NCI-H1092 (cell line): ENCODE data around the gene ARHGAP15.

Source experiments
- DNase-seq: peaks from one replicate; lab custom pipeline; 2025; lab: John Stamatoyannopoulos, UW

Gene ARHGAP15

GRCh38 chr2:143719406-143719805 lies 590.2 kb downstream of the ARHGAP15 start:
- no peak for DNase-seq

GRCh38 chr2:143720095-143720664 lies 591.0 kb downstream of the ARHGAP15 start:
- DNase-seq = no peak

GRCh38 chr2:143725400-143725799 lies 596.2 kb downstream of the ARHGAP15 start:
- no peak for DNase-seq

DNA sequence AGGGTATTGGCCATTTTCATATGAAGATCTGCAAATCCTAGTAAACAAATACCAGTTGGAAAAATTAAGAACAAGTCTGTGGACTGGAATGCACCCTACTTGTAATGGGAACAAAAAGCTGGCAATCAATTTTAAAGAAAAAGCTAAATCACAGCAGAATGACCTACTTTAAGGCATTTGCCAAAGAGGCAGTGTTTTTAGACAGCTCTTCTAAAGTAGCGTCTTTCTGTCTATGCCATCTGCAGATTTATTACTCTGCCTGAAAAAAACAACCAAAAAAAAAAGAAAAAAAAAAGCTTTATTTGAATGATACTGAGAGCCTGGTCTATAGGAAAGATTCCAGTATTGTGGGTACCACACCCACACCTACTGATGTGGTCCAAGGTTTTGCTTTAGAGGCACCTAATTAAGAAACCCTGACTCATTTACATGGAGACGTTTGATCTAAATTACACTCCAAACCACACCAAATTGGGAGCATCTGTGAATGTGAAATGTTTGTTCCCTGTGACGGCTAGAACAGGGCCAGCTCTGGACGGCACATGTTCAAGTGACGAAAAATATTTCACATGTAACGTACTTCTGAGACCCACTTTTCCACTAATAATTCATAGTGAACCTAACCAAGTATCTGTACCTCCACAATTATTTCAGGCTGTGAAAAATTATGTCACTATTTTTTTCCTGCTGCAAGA lies 597.1 kb downstream of the ARHGAP15 start:
- no peak for DNase-seq

DNA sequence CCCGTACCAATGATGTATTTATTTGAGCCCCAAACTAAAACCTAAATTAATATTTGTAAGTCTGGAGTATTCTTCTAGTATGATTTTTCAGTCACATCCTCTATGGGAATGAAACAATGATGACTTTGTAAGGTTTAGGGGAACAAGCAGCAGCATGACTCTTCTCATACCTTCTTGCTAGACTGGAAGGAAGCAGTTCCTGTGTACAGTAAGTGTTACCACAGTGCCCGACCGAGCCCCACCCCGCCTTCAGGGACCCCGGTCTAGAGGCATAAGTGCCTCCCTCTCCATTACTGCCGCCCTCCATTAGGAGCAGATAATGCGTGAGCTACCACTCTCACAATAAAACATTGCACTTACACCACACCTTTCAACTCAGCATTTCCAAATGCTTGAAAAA lies 599.3 kb downstream of the ARHGAP15 start:
- DNase-seq = no peak

DNA sequence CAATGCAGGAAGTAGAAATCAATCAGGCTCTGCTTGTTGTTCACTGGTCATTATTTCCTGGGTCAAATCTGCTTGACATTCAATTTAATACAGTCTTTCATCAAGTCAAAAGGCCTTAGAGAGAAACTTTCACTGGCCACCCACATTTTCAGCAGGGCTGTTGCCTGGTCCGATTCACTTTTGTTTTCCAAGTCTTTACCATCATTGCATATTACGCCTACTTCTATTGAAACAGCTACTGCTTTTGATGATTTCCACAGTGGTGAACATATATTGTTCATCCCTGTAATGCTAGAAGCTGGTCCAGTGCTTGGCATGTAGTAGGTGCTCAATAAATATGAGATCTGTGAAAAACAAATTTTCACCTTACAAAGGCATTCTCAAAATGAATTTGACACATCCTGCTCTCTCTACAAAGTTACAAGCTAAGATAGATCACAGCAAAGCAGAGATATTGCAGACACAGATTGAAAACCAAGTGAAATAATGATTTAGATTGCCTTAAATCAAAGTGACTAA lies 600.1 kb downstream of the ARHGAP15 start:
- no peak for DNase-seq

DNA sequence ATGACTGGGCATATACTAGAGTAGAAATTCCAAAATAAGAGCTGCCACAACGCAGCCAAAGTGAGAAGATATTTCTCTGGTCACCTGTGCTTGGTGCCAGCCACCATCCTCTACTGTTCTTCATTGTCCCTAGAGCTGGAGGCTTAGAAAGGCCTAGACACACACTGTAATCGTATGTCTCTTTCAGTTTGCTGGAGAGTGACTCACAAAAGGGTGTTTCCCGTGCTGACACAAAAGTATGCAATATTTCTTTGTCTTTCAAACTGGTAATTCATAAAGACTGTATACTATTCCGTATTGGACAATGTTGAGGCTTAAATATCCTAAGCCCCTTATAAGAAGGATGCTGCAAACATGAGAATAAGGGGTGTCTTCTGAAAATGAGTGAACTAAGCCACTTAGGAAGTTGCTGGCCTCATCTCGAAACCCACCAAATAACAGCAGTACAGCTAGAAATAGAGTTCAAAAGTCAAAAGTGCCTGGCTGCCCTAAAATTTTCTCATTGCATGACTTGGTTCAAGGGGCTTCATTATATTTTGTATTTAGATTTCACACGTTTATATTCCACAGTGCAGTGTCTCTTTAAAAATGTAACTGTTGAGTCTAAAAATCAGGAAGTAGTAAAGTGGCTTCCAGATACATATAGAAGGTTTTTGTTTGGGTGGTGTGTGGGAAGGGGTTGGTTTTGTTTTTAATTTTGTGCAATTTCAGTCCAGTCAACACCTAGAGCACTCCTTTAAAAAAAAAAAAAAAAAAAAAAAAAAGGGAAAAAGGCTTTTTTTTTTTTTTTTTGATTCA lies 601.1 kb downstream of the ARHGAP15 start:
- DNase-seq = no peak

- DNase-seq = no peak
Observed at GRCh38 chr2:143730953-143731260, 601.7 kb downstream of the ARHGAP15 start.

DNA sequence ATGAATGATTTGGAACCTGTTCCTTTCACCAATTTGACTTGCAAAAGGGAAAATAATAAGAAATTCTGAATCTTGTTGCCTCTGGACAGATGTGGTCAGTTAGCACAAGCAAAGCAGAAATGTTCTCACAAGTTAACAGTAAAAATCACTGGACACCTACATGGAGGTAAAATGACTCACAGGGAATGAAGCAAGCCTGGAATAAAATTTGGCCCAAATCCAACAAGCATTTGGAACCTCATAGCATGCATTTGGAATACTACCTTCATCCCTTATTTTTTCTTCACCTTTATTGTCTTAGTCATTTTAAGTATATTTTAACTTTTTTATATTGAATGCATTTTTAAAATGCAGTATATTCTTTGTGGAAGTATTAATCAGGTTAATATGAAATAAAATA lies 602.9 kb downstream of the ARHGAP15 start:
- no peak for DNase-seq

DNA sequence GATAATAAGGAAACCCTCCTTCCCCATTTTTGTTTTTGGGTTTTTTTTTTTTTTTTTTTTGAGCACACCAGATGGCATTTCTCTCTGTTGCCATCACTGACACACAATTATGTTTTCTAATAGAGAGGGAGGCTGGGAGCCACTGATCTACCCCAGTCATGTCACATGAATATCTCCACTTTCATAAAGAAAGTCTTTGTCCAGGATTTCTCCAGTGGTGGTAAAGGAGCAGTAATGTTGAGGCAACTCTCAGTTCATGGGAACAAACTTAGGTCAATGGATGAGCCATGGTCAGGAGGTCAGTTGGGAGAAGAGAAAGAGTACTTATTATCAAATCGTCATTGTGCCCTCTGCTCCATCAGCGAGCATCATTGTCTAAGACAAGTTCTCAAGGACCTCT lies 603.7 kb downstream of the ARHGAP15 start:
- DNase-seq = no peak

GRCh38 chr2:143734507-143734906 lies 605.3 kb downstream of the ARHGAP15 start:
- no peak for DNase-seq

- no peak for DNase-seq
Observed at GRCh38 chr2:143736904-143737303, 607.7 kb downstream of the ARHGAP15 start.

DNA sequence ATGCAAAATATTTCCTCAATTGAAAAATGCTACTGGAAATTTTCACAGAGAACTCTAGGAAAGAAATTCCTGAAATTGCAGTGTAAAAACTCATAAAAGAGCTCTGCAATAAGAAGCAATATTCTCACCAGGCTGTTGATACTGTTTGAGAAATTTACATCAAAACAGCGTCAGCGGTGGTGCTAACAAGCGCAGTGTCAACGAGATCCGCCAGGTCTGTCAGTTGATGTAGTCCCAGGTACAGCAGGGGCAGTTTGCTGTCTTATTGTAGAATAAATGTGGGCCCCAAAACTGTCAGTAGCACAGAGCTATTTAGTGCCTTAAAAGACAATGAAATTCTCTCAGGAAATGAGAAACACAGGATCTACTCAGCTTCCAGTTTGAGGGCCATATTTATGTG lies 611.2 kb downstream of the ARHGAP15 start:
- DNase-seq = no peak

- DNase-seq = no peak
Observed at GRCh38 chr2:143741205-143741604, 612.0 kb downstream of the ARHGAP15 start.

- DNase-seq = no peak
Observed at GRCh38 chr2:143742581-143742980, 613.4 kb downstream of the ARHGAP15 start.

- no peak for DNase-seq
Observed at GRCh38 chr2:143744114-143744513, 614.9 kb downstream of the ARHGAP15 start.

DNA sequence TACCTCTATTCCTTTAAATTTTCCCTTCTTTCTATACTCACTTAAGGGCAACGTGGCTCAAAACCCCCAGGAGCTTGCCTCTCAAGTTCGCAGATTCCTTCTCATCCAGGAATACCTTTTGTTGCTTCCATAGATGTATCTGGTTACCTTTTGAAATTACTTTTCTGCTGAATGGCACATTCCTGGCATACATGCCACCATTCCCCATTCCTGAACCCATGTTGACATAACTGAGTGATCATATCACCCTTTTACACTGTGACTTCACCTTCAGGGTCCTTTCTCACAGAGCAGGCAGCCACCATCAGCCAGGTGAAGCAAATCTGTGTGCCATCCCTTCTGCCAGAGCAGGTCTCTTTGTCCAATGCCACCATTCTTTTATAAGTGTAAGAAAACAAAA lies 615.8 kb downstream of the ARHGAP15 start:
- no peak for DNase-seq

DNA sequence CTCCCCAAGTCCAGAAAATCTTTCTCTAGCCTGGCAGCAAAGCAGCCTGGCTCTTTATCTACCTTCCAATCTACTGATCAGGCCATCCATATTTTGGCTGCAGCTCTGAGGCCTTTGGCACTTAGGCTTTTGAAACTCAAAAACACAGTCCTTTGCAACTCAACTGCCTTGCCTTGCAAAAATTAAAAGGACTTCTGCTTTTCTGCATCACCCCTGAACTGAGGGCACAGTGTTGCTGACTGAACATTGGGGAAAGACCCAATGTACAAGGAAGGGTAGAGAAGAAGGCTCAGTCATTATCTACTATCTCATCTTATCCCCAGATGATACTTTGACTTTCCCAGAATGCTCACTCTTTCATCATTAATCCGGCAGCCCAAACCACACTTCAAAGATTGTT lies 625.5 kb downstream of the ARHGAP15 start:
- DNase-seq = no peak

- DNase-seq = no peak
Observed at GRCh38 chr2:143758629-143759330, 629.6 kb downstream of the ARHGAP15 start.

- no peak for DNase-seq
Observed at GRCh38 chr2:143759455-143759854, 630.2 kb downstream of the ARHGAP15 start.

- no peak for DNase-seq
Observed at GRCh38 chr2:143762176-143762928, 633.1 kb downstream of the ARHGAP15 start.

GRCh38 chr2:143764261-143764660 lies 635.0 kb downstream of the ARHGAP15 start:
- no peak for DNase-seq
